DOHH2 (cell line): ENCODE results near the gene WNT8A.
"Not testable (repeated sequence)": the region's sequence is repeated elsewhere in the genome, so short reads cannot be mapped to it uniquely, and the experiment has no call there.

Experiments used
- H3F3A ChIP-seq: fragments of 200-600 bp; sonication (generic), shearing (Covaris generic); 2 replicates; pipeline ENCODE4 v1.6.0; 2016; ENCODE audit warnings: antibody characterized with exemption, mild to moderate bottlenecking; ENCODE audit not compliant: control insufficient read depth, insufficient read depth
- H3K27ac ChIP-seq: fragments of 200-600 bp; sonication (generic); 2 replicates; pipeline ENCODE4 v1.5.1; 2014; ENCODE audit warnings: low read depth, mild to moderate bottlenecking, low read length, moderate library complexity
- H3K27me3 ChIP-seq: fragments of 200-600 bp; sonication (generic); 2 replicates; pipeline ENCODE4 v1.6.1; 2014; ENCODE audit warnings: mild to moderate bottlenecking, low read length, mixed read lengths; ENCODE audit not compliant: control insufficient read depth
- H3K36me3 ChIP-seq: fragments of 200-600 bp; sonication (generic); 2 replicates; pipeline ENCODE4 v1.6.1; 2014; ENCODE audit warnings: mild to moderate bottlenecking, low read length, moderate library complexity, mixed read lengths; ENCODE audit not compliant: control insufficient read depth
- H3K4me1 ChIP-seq: fragments of 200-600 bp; sonication (generic); 2 replicates; pipeline ENCODE4 v1.6.1; 2014; ENCODE audit warnings: mild to moderate bottlenecking, low read length, mixed read lengths; ENCODE audit not compliant: control insufficient read depth
- H3K4me2 ChIP-seq: fragments of 200-600 bp; sonication (generic); 2 replicates; pipeline ENCODE4 v1.6.0; 2014; ENCODE audit warnings: mild to moderate bottlenecking, low read length, moderate library complexity
- H3K4me3 ChIP-seq: fragments of 200-600 bp; sonication (generic); 2 replicates; pipeline ENCODE4 v1.5.1; 2014; ENCODE audit warnings: mild to moderate bottlenecking, low read length, mixed read lengths
- H3K79me2 ChIP-seq: fragments of 200-600 bp; sonication (generic); 2 replicates; pipeline ENCODE4 v1.6.1; 2014; ENCODE audit warnings: mild to moderate bottlenecking, low read length, mixed read lengths; ENCODE audit not compliant: control insufficient read depth
- H3K9me2 ChIP-seq: fragments of 200-600 bp; sonication (generic); replicated peaks from 2 replicates; pipeline ENCODE4 v1.6.1; 2014; ENCODE audit warnings: mild to moderate bottlenecking, low read length, mixed read lengths; ENCODE audit not compliant: control insufficient read depth
- H3K9me3 ChIP-seq: fragments of 200-600 bp; sonication (generic); 2 replicates; pipeline ENCODE4 v1.6.1; 2014; ENCODE audit warnings: antibody characterized with exemption, low read length, mixed read lengths; ENCODE audit not compliant: control insufficient read depth, insufficient read depth
- H4K20me1 ChIP-seq: fragments of 200-600 bp; sonication (generic); 2 replicates; pipeline ENCODE4 v1.6.0; 2014; ENCODE audit warnings: low read depth, mild to moderate bottlenecking, antibody characterized with exemption, low read length, moderate library complexity; ENCODE audit not compliant: control insufficient read depth, insufficient read depth
- CTCF ChIP-seq: fragments of 200-600 bp; sonication (generic); IDR thresholded peaks from one replicate; pipeline ENCODE4 v1.5.1; 2014; ENCODE audit warnings: antibody characterized with exemption, mild to moderate bottlenecking, low read depth, low read length; ENCODE audit not compliant: poor library complexity, severe bottlenecking
- EZH2phosphoT487 ChIP-seq: fragments of 200-600 bp; sonication (generic); IDR thresholded peaks from 2 replicates; pipeline ENCODE4 v1.6.1; 2017; ENCODE audit warnings: borderline replicate concordance, mild to moderate bottlenecking, antibody characterized with exemption, low read length, moderate library complexity, mixed read lengths

WNT8A gene

GRCh38 chr5:138037907-138038633 lies 45.8 kb upstream of the WNT8A start:
- Histone ChIP-seq H3K4me3 (peak overlapping the region; percentile 6), H4K20me1 (no peaks in the 10 kb centered on the region), H3K27ac (no peak overlapping the region)

GRCh38 chr5:138038826-138039225 lies 45.0 kb upstream of the WNT8A start:
- no peak overlapping the region for H3K4me3 ChIP-seq
- TF ChIP-seq CTCF (no peak), EZH2phosphoT487 (no peak)
- H4K20me1 ChIP-seq = no peaks in the 10 kb centered on the region
- peaks cover 38% of the 10 kb centered on the region for H3K4me1 ChIP-seq
- no peaks in the 10 kb centered on the region for H3K36me3 ChIP-seq
- peaks cover 2% of the 10 kb centered on the region; the same call in 1 of the 2 replicates for H3K79me2 ChIP-seq
- no peaks in the 10 kb centered on the region for H3K9me2 ChIP-seq
- no peaks in the 10 kb centered on the region for H3F3A ChIP-seq
- H3K27ac ChIP-seq = no peak overlapping the region
- H3K4me2 ChIP-seq = no peak overlapping the region
- no peaks in the 10 kb centered on the region for H3K9me3 ChIP-seq
- no peaks in the 10 kb centered on the region for H3K27me3 ChIP-seq

More at GRCh38 chr5:138037907-138038633, 45.8 kb upstream of the WNT8A start:
- H3K9me3 ChIP-seq = no peaks in the 10 kb centered on the region
- no peaks in the 10 kb centered on the region for H3K36me3 ChIP-seq
- no peaks in the 10 kb centered on the region for H3K27me3 ChIP-seq
- no peaks in the 10 kb centered on the region for H3K9me2 ChIP-seq
- H3K79me2 ChIP-seq = peaks cover 10% of the 10 kb centered on the region
- TF ChIP-seq CTCF (no peak), EZH2phosphoT487 (no peak)
- peak overlapping the region; percentile 52 for H3K4me2 ChIP-seq
- H3F3A ChIP-seq = no peaks in the 10 kb centered on the region
- H3K4me1 ChIP-seq = peaks cover 43% of the 10 kb centered on the region

DNA sequence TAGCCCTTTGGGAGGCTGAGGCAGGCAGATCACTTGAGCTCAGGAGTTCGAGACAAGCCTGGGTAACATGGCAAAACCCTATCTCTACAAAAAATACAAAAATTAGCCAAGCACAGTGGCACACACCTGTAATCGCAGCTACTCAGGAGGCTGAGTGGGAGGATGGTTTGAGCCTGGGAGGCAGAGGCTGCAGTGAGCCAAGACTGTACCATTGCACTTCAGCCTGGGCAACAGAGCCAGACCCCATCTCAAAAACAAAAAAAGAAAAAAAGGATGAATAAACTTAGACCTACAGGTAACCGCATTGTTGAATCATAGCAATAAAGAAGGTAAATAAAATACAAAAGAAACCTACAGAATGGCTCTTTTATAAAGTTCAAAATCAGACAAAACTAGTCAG lies 38.5 kb upstream of the WNT8A start:
- H3K79me2 ChIP-seq, H3K36me3 ChIP-seq, H3K27ac ChIP-seq, H3K4me2 ChIP-seq, H3K9me3 ChIP-seq, H4K20me1 ChIP-seq, H3K27me3 ChIP-seq, H3K9me2 ChIP-seq, H3K4me1 ChIP-seq, H3F3A ChIP-seq, H3K4me3 ChIP-seq: not testable (repeated sequence)

- H3K27ac ChIP-seq = no peak overlapping the region
- H3K4me2 ChIP-seq = no peak overlapping the region
- no peaks in the 10 kb centered on the region for H3K9me3 ChIP-seq
- H3K4me3 ChIP-seq = no peak overlapping the region
- TF ChIP-seq EZH2phosphoT487 = no peak
- no peak for TF ChIP-seq CTCF
- H3K4me1 ChIP-seq = no peaks in the 10 kb centered on the region
- H4K20me1 ChIP-seq = no peaks in the 10 kb centered on the region
- H3F3A ChIP-seq = no peaks in the 10 kb centered on the region
- no peaks in the 10 kb centered on the region for H3K36me3 ChIP-seq
- H3K9me2 ChIP-seq = no peaks in the 10 kb centered on the region
- peaks cover 17% of the 10 kb centered on the region for H3K27me3 ChIP-seq
- H3K79me2 ChIP-seq = no peaks in the 10 kb centered on the region
Observed at GRCh38 chr5:138051441-138052296, 32.2 kb upstream of the WNT8A start.

GRCh38 chr5:138052718-138053117 lies 31.1 kb upstream of the WNT8A start:
- peaks cover 17% of the 10 kb centered on the region for H3K27me3 ChIP-seq
- not testable (repeated sequence) for H3K4me3 ChIP-seq, H3F3A ChIP-seq, H4K20me1 ChIP-seq, H3K4me2 ChIP-seq, H3K9me2 ChIP-seq, H3K9me3 ChIP-seq, H3K4me1 ChIP-seq, H3K27ac ChIP-seq, H3K36me3 ChIP-seq, H3K79me2 ChIP-seq
